ENCODE results near the gene MEA1. TPM values are rescaled to one million over a fixed set of nuclear protein-coding genes. Genes with fewer than 3 reads are reported as not detected.

MEA1 gene
- total RNA-seq, 1 donor from 2014 or later = 94.7 TPM

DNA sequence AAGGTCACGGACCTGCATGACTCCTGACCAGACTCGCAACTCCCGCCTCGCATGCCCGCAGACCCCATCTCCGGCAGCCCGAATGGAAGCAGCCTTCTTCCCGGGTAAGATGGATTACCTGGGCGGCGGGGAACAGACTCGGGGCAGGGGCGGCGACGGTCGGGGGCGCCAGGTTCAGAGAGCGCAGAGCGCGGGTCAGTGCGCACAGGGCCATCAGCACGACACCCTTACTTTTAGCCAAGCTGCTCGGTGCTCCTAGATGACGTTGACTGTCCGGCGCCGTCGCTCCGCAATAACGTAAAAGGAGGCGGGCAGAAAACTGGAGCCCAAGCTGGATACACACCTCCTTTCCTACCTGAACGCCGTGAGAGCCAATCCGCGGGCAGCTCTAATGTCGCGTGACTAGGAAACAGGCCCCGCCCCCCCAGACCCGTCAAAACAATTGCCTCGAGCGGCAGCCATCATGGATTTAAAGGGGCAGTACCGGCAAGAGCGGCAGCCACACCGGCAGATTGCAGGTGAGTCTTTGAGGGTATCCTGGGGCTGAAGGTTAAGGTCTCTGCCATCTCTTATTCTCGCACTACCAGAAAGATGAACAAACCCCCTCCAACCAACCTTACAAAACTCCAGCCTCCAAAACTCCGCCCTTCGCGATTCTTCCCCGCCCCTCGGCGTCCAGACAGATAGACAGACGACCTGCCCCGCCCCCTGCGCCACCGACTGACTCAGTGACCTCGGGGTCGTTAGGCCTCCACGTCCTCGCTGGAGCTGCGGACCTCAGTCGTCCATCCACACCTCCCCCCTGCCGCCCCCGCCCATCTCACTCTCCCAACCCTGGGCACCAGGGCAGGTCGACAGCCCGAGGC is 45.7 kb upstream of the MEA1 start, which contains the start of the genes KLC4 and MRPL2:
KLC4 (plus strand) TSS at position 464 of the 866 bp plus-strand sequence. CDS start 1,705 bp downstream, outside the sequence.
MRPL2 (minus strand) TSS at position 267 of the 866 bp plus-strand sequence; CDS start at position 214, 53 bp downstream.
- DNase-seq (ENCODE audit: low read depth, low spot score) = peak; percentile 90
- H3K4me1 Mint-ChIP-seq = peaks cover 28% of the 10 kb centered on the region
- TF ChIP-seq, protein P1, sequence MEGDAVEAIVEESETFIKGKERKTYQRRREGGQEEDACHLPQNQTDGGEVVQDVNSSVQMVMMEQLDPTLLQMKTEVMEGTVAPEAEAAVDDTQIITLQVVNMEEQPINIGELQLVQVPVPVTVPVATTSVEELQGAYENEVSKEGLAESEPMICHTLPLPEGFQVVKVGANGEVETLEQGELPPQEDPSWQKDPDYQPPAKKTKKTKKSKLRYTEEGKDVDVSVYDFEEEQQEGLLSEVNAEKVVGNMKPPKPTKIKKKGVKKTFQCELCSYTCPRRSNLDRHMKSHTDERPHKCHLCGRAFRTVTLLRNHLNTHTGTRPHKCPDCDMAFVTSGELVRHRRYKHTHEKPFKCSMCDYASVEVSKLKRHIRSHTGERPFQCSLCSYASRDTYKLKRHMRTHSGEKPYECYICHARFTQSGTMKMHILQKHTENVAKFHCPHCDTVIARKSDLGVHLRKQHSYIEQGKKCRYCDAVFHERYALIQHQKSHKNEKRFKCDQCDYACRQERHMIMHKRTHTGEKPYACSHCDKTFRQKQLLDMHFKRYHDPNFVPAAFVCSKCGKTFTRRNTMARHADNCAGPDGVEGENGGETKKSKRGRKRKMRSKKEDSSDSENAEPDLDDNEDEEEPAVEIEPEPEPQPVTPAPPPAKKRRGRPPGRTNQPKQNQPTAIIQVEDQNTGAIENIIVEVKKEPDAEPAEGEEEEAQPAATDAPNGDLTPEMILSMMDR (conservative IDR thresholded peaks at IDR 0.05) = no peak
- no peaks in the 10 kb centered on the region for H3K27me3 Mint-ChIP-seq (ENCODE audit: low read depth)
- peaks cover 2% of the 10 kb centered on the region for H3K36me3 Mint-ChIP-seq (ENCODE audit: low read depth)
- H3K27ac Mint-ChIP-seq (ENCODE audit: unreplicated experiment) = peak within 1 kb of the TSS; percentile 98
- H3K9me3 Mint-ChIP-seq = no peaks in the 10 kb centered on the region
- H3K4me3 Mint-ChIP-seq = peak within 1 kb of the TSS; percentile 99

DNA sequence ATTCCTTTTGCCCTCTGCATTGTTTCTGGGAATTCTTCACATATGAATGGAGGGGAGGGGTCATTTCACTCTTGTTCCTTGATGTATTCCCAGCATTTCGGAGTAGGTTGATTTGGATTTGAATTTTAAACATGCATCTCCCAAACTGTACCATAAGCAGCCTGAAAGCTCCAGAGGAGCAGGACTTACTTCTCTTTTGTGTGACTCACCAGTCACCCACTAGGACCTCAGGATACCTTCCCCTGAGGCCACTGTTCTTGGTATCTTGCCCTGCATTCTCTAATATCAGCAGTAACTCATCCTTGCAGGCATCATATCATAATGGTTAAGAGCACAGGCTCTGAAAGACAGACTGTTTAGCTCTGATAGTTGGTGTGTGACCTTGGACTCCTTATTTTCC is 44.8 kb upstream of the MEA1 start:
- Mint-ChIP-seq H3K27ac (ENCODE audit: unreplicated experiment) (no peak overlapping the region), H3K4me3 (peak overlapping the region; percentile 99), H3K9me3 (no peaks in the 10 kb centered on the region), H3K36me3 (ENCODE audit: low read depth) (peaks cover 4% of the 10 kb centered on the region), H3K4me1 (peaks cover 36% of the 10 kb centered on the region), H3K27me3 (ENCODE audit: low read depth) (no peaks in the 10 kb centered on the region)
- TF ChIP-seq, protein P1 (conservative IDR thresholded peaks at IDR 0.05) = no peak
- no peak for DNase-seq (ENCODE audit: low read depth, low spot score)

DNA sequence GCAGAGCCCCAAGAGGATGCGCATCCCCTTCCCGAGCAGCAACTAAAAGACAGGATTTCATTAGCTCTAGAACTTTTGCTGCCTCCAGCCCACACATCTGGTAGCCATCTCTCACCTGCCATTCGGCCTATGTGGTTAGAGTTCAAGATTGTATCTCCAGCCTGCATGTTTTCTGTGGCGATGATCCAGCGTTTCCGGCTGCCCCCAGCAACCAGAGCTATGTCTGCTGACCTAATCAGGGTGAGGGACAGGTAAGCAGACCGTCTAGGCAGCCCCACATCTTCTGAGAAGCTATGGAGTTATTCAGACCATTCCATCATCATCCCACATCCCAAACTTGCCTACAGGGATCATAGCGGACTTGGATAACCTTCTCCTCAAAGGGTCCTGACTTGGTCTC is 42.2 kb upstream of the MEA1 start:
- Mint-ChIP-seq H3K27me3 (ENCODE audit: low read depth) (no peaks in the 10 kb centered on the region), H3K4me3 (peak overlapping the region; percentile 94), H3K36me3 (ENCODE audit: low read depth) (peaks cover 4% of the 10 kb centered on the region), H3K4me1 (peaks cover 54% of the 10 kb centered on the region), H3K9me3 (no peaks in the 10 kb centered on the region), H3K27ac (ENCODE audit: unreplicated experiment) (no peak overlapping the region)
- no peak for DNase-seq (ENCODE audit: low read depth, low spot score)
- TF ChIP-seq, protein P1 (conservative IDR thresholded peaks at IDR 0.05) = no peak

DNA sequence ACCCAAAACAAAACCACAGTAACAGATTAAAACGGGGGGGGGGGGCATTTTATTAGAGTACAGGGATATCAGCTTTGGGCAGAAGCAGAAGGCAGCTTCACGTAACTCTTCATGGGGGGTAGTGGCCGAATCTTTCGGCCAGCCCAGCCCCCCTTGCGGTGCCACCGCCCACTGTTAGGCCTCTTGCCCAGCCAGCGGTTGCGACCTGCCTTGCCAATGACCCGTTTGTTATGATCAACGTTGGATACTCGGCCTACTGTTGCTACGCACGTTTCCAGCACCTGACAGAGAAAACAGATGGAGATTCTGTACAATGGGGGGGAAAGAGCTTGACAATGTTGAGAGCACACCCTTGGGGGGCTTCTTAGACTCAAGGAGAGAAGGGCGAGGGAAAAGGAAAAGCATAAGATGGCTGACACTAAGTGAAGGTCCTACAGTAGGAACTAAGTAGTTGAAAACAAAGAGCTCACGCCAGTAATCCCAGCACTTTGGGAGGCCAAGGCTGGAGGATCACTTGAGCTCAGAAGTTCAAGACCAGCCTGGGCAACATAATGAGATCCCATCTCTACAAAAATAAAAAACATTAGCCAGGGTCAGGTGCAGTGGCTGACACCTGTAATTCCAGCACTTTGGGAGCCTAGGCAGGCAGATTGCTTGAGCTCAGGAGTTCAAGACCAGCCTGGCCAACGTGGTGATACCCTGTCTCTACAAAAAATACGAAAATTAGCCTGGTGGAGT is 40.6 kb upstream of the MEA1 start:
- DNase-seq (ENCODE audit: low read depth, low spot score) = no peak
- TF ChIP-seq, protein P1 (conservative IDR thresholded peaks at IDR 0.05) = no peak
- peak overlapping the region; percentile 94 for H3K4me3 Mint-ChIP-seq
- H3K36me3 Mint-ChIP-seq (ENCODE audit: low read depth) = peaks cover 6% of the 10 kb centered on the region
- H3K9me3 Mint-ChIP-seq = no peaks in the 10 kb centered on the region
- no peaks in the 10 kb centered on the region for H3K27me3 Mint-ChIP-seq (ENCODE audit: low read depth)
- H3K4me1 Mint-ChIP-seq = peaks cover 48% of the 10 kb centered on the region
- H3K27ac Mint-ChIP-seq (ENCODE audit: unreplicated experiment) = peak overlapping the region; percentile 96

DNA sequence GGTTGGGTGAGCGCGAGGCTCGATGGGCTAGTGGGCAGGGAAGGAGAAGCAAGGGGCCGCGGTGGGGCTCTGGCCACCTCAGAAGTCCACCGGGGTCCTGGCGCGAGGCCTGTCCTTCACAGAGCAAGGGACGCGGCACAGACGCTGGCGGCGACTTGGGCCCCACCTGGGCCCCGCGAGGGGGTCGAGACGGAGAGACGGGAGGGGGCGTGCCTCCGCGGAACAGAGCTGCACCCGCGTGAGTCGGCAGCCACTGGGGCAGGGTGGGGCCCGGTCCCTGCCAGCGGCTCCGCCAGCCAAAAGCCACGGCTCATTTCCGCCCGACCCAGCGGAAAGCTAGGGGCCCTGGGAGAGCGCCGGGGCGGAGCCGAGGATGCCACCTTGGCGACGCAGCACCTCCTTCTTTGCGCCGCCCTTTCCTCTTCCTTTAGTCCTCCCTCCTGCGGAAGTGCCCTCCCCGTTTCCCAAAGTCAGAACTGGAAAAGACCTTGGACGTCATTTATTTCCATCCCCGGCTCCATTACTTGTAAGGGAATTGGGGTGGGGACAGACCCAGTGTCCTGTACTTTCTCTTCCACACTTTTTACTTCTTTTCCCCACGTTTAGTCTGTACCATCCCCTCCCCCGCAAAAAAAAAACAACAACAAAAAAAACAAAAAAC is 39.9 kb upstream of the MEA1 start, which contains the start of gene CUL7:
CUL7 (minus strand) TSS at position 307 of the 661 bp plus-strand sequence. CDS start 1,063 bp downstream, outside the sequence.
- peak within 1 kb of the TSS; percentile 94 for H3K4me3 Mint-ChIP-seq
- H3K4me1 Mint-ChIP-seq = peaks cover 41% of the 10 kb centered on the region
- DNase-seq (ENCODE audit: low read depth, low spot score) = peak; percentile 73
- no peaks in the 10 kb centered on the region for H3K27me3 Mint-ChIP-seq (ENCODE audit: low read depth)
- H3K9me3 Mint-ChIP-seq = no peaks in the 10 kb centered on the region
- TF ChIP-seq, protein P1 (conservative IDR thresholded peaks at IDR 0.05) = no peak
- peak within 1 kb of the TSS; percentile 98 for H3K27ac Mint-ChIP-seq (ENCODE audit: unreplicated experiment)
- H3K36me3 Mint-ChIP-seq (ENCODE audit: low read depth) = peaks cover 6% of the 10 kb centered on the region

Data from neural crest cell (in vitro differentiated cells).